Measurements from ENCODE around the gene CCDC183. TPM values are rescaled to one million over a fixed set of nuclear protein-coding genes. Genes with fewer than 3 reads are reported as not detected.
A peak's percentile ranks its signal among the peaks of the same experiment; 100 is the strongest.
"Not testable (repeated sequence)": the region's sequence is repeated elsewhere in the genome, so short reads cannot be mapped to it uniquely, and the experiment has no call there.

CCDC183 gene
- total RNA-seq, 1 experiment from 2014 or later = 4.2 TPM

- BruUV-seq (replicated peaks) = no TSS peak
- CTCF ChIA-PET = interaction anchor here (0.6 to 1.0 kb wide), 2 partner anchors 40 to 286 kb away, joined by 3 read pairs; no protein-coding TSS in a partner anchor
- H3K4me1 Mint-ChIP-seq (ENCODE audit: low read depth, unreplicated experiment) = peaks cover 7% of the 10 kb centered on the region
Measured at GRCh38 chr9:136760424-136760823, 35.7 kb upstream of the CCDC183 start.

GRCh38 chr9:136760834-136761544 is 35.1 kb upstream of the CCDC183 start:
- DNase-seq = peak; percentile 69 to 83
- H3K4me1 ChIP-seq; H3K9me3 ChIP-seq; H3K4me3 ChIP-seq (ENCODE audit: low read depth, low read length); intact Hi-C loops (cut with micrococcal nuclease; ENCODE audit: unreplicated experiment); H3K36me3 Mint-ChIP-seq (ENCODE audit: insufficient read depth, unreplicated experiment); H3K27me3 Mint-ChIP-seq (ENCODE audit: insufficient read depth, unreplicated experiment); H3K27me3 ChIP-seq (replicated peaks; ENCODE audit: control insufficient read depth, insufficient read depth, low read length); H3K36me3 ChIP-seq (ENCODE audit: control insufficient read depth, insufficient read depth, low read length); H3K4me3 Mint-ChIP-seq (ENCODE audit: unreplicated experiment); H3K4me1 Mint-ChIP-seq (ENCODE audit: low read depth, unreplicated experiment); H3K27ac Mint-ChIP-seq (ENCODE audit: unreplicated experiment); POLR2A ChIA-PET; BruUV-seq (replicated peaks); H3K9me3 Mint-ChIP-seq (ENCODE audit: unreplicated experiment): not testable (repeated sequence)
- CTCF ChIA-PET = interaction anchor here (0.6 to 1.0 kb wide), 2 partner anchors 40 to 285 kb away, joined by 3 read pairs; no protein-coding TSS in a partner anchor
- peak; percentile 23 to 57 for TF ChIP-seq CTCF (IDR thresholded peaks at IDR 0.05; ENCODE audit: insufficient read depth in 1 of 2, low read depth in 1 of 2, low read length in 1 of 2, severe bottlenecking in 1 of 2, unreplicated experiment in 1 of 2)

More at GRCh38 chr9:136760424-136760823, 35.7 kb upstream of the CCDC183 start:
- Mint-ChIP-seq H3K27me3 (ENCODE audit: insufficient read depth, unreplicated experiment) (no peaks in the 10 kb centered on the region), H3K9me3 (ENCODE audit: unreplicated experiment) (no peaks in the 10 kb centered on the region), H3K27ac (ENCODE audit: unreplicated experiment) (no peak overlapping the region), H3K36me3 (ENCODE audit: insufficient read depth, unreplicated experiment) (no peaks in the 10 kb centered on the region), H3K4me3 (ENCODE audit: unreplicated experiment) (no peak overlapping the region)
- no peak overlapping the region for H3K4me3 ChIP-seq (ENCODE audit: low read depth, low read length)
- H3K4me1 ChIP-seq = no peaks in the 10 kb centered on the region; the same call in 1 of the 2 replicates
- intact Hi-C loops (cut with micrococcal nuclease; ENCODE audit: unreplicated experiment) = no loop called here
- no peaks in the 10 kb centered on the region for H3K27me3 ChIP-seq (replicated peaks; ENCODE audit: control insufficient read depth, insufficient read depth, low read length)
- no peak for TF ChIP-seq CTCF (IDR thresholded peaks at IDR 0.05; ENCODE audit: insufficient read depth in 1 of 2, low read depth in 1 of 2, low read length in 1 of 2, severe bottlenecking in 1 of 2, unreplicated experiment in 1 of 2)
- no peaks in the 10 kb centered on the region for H3K9me3 ChIP-seq
- POLR2A ChIA-PET = no interaction called here
- H3K36me3 ChIP-seq (ENCODE audit: control insufficient read depth, insufficient read depth, low read length) = no peaks in the 10 kb centered on the region
- DNase-seq = no peak

GRCh38 chr9:136761545-136761981 is 34.6 kb upstream of the CCDC183 start:
- no peaks in the 10 kb centered on the region; the same call in none of the 2 replicates for H3K4me1 ChIP-seq
- Mint-ChIP-seq H3K27ac (ENCODE audit: unreplicated experiment) (no peak overlapping the region), H3K27me3 (ENCODE audit: insufficient read depth, unreplicated experiment) (no peaks in the 10 kb centered on the region), H3K4me3 (ENCODE audit: unreplicated experiment) (no peak overlapping the region), H3K4me1 (ENCODE audit: low read depth, unreplicated experiment) (peaks cover 7% of the 10 kb centered on the region), H3K9me3 (ENCODE audit: unreplicated experiment) (no peaks in the 10 kb centered on the region), H3K36me3 (ENCODE audit: insufficient read depth, unreplicated experiment) (no peaks in the 10 kb centered on the region)
- intact Hi-C loops (cut with micrococcal nuclease; ENCODE audit: unreplicated experiment) = no loop called here
- ChIA-PET CTCF (interaction anchor here (0.6 to 1.0 kb wide), 2 partner anchors 39 to 482 kb away, joined by 3 read pairs; no protein-coding TSS in a partner anchor), POLR2A (interaction anchor here (0.5 kb wide), 1 partner anchor 52 kb away, joined by 3 read pairs; no protein-coding TSS in a partner anchor)
- H3K36me3 ChIP-seq (ENCODE audit: control insufficient read depth, insufficient read depth, low read length) = no peaks in the 10 kb centered on the region
- no TSS peak for BruUV-seq (replicated peaks)
- no peak for DNase-seq
- no peaks in the 10 kb centered on the region for H3K9me3 ChIP-seq
- TF ChIP-seq CTCF (IDR thresholded peaks at IDR 0.05; ENCODE audit: insufficient read depth in 1 of 2, low read depth in 1 of 2, low read length in 1 of 2, severe bottlenecking in 1 of 2, unreplicated experiment in 1 of 2) = no peak
- no peak overlapping the region for H3K4me3 ChIP-seq (ENCODE audit: low read depth, low read length)
- H3K27me3 ChIP-seq (replicated peaks; ENCODE audit: control insufficient read depth, insufficient read depth, low read length) = no peaks in the 10 kb centered on the region

Data from Caco-2 (cell line).